ENCODE measurements around the gene PATE1. TPM values are rescaled to one million over a fixed set of nuclear protein-coding genes. Genes with fewer than 3 reads are reported as not detected.

The PATE1 gene
- total RNA-seq, 4 donors from 2014 or later: not detected

GRCh38 chr11:125773516-125773915 lies 27.4 kb downstream of the PATE1 start:
- H3K4me3 ChIP-seq (ENCODE audit: low read depth, poor library complexity, severe bottlenecking): no peak overlapping the region
- whole genome bisulfite sequencing, 2 donors: 57 to 64% methylated on average over 3 of the region's 3 CpGs
- intact Hi-C loops (cut with DNase I; ENCODE audit: low total_unique reads): no loop called here
- DNase-seq (ENCODE audit: low spot score in 2 of 2): no peak
- TF ChIP-seq, protein P1, sequence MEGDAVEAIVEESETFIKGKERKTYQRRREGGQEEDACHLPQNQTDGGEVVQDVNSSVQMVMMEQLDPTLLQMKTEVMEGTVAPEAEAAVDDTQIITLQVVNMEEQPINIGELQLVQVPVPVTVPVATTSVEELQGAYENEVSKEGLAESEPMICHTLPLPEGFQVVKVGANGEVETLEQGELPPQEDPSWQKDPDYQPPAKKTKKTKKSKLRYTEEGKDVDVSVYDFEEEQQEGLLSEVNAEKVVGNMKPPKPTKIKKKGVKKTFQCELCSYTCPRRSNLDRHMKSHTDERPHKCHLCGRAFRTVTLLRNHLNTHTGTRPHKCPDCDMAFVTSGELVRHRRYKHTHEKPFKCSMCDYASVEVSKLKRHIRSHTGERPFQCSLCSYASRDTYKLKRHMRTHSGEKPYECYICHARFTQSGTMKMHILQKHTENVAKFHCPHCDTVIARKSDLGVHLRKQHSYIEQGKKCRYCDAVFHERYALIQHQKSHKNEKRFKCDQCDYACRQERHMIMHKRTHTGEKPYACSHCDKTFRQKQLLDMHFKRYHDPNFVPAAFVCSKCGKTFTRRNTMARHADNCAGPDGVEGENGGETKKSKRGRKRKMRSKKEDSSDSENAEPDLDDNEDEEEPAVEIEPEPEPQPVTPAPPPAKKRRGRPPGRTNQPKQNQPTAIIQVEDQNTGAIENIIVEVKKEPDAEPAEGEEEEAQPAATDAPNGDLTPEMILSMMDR (IDR thresholded peaks at IDR 0.05): no peak

GRCh38 chr11:125777309-125777708 lies 31.2 kb downstream of the PATE1 start:
- intact Hi-C loops (cut with DNase I; ENCODE audit: low total_unique reads): no loop called here
- TF ChIP-seq, protein P1 (IDR thresholded peaks at IDR 0.05): no peak
- TF ChIP-seq POLR2A (IDR thresholded peaks at IDR 0.05): no peak
- DNase-seq (ENCODE audit: low spot score in 2 of 2): no peak
- 43 to 44% methylated on average over 5 of the region's 5 CpGs for WGBS, 2 donors
- no peak overlapping the region for H3K4me3 ChIP-seq (ENCODE audit: low read depth, poor library complexity, severe bottlenecking)

- no peak for DNase-seq (ENCODE audit: low spot score in 2 of 2)
- TF ChIP-seq POLR2A (IDR thresholded peaks at IDR 0.05): no peak
- TF ChIP-seq, protein P1 (IDR thresholded peaks at IDR 0.05): no peak
- H3K4me3 ChIP-seq (ENCODE audit: low read depth, poor library complexity, severe bottlenecking): no peak within 1 kb of the TSS
- intact Hi-C loops (cut with DNase I; ENCODE audit: low total_unique reads): no loop called here
These were observed 32.6 kb downstream of the PATE1 start, which contains the start of gene PATE2 for GRCh38 chr11:125778728-125779127. Gene PATE2, minus strand, starts transcription at chr11:125778828. Its CDS starts 55 bp downstream, at chr11:125778773.

DNA sequence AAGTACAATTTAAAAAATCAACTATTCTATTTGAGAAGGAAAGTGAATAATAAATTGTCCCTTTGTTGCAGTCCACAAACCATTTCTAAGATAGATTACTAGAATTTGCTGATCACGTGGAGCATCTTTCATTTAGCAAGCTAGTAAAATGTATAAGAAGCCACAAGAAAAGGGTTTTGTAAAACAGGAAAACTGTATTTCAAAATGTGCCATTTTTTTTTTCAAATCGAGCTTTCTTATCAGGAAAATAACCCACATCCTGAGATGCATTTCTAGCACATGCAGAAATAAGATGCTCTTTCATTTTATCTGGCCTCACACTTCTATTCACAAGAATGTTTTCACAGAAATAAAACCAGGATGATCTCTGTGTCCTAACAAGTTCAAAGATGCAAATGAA lies 38.6 kb downstream of the PATE1 start:
- 51 to 61% methylated on average over 2 of the region's 2 CpGs for WGBS, 2 donors
- TF ChIP-seq, protein P1 (IDR thresholded peaks at IDR 0.05): no peak
- TF ChIP-seq POLR2A (IDR thresholded peaks at IDR 0.05): no peak
- H3K4me3 ChIP-seq (ENCODE audit: low read depth, poor library complexity, severe bottlenecking): no peak overlapping the region
- intact Hi-C loops (cut with DNase I; ENCODE audit: low total_unique reads): no loop called here
- DNase-seq (ENCODE audit: low spot score in 2 of 2): no peak

DNA sequence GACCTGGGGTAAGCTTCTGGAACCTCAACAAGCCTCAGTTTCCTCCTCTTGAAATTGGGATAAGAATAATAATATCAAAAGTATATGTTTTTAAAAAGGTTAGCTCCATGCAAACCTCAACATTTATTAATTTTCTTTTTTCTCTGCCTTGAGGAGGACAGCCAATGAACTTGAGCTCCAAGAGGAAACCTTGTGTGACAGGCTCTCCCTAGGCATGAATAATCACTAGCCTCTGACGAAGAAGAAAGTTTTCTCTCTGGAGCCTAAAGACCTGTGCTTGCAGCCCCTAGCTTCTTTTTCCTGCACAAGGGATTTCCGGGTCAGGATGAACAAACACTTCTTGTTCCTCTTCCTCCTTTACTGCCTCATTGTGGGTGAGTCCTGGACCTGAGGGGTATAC lies 41.7 kb downstream of the PATE1 start, which contains the start of gene PATE3:
PATE3 (plus strand) TSS at position 301 of the 400 bp plus-strand sequence; CDS start at position 326, 25 bp downstream.
- TF ChIP-seq POLR2A (IDR thresholded peaks at IDR 0.05): no peak
- TF ChIP-seq, protein P1 (IDR thresholded peaks at IDR 0.05): no peak
- intact Hi-C loops (cut with DNase I; ENCODE audit: low total_unique reads): no loop called here
- 51% methylated on average over 2 of the region's 2 CpGs for WGBS, 2 donors
- no peak within 1 kb of the TSS for H3K4me3 ChIP-seq (ENCODE audit: low read depth, poor library complexity, severe bottlenecking)
- DNase-seq (ENCODE audit: low spot score in 2 of 2): no peak

DNA sequence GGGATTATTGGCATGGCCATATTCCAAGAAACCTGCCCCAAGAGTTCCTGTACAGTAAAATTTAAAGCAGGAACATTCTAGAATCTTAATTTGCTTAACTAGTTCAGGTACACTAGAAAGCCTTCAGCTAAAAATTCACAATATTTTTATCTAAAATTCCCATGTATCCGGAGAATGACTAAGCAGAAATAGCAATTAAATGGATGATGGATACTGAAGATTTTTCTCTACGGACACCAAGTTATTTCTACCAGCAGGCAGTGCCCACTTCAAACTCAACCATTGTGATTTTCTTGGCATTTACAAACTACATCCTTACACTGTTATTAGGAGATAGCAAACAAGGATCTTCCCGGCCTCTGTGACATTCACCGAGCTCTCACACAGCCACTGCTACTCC lies 44.7 kb downstream of the PATE1 start:
- no peak for TF ChIP-seq POLR2A (IDR thresholded peaks at IDR 0.05)
- TF ChIP-seq, protein P1 (IDR thresholded peaks at IDR 0.05): no peak
- intact Hi-C loops (cut with DNase I; ENCODE audit: low total_unique reads): no loop called here
- WGBS, 2 donors: 92 to 94% methylated on average over 4 of the region's 4 CpGs
- no peak overlapping the region for H3K4me3 ChIP-seq (ENCODE audit: low read depth, poor library complexity, severe bottlenecking)
- no peak for DNase-seq (ENCODE audit: low spot score in 2 of 2)
